ENCODE measurements around the gene LRCOL1. TPM values are rescaled to one million over a fixed set of nuclear protein-coding genes. Genes with fewer than 3 reads are reported as not detected.

Gene LRCOL1
- total and polyA plus RNA-seq, 7 donors = 0.13 to 0.32 TPM; not detected in 5

GRCh38 chr12:132606466-132606865, 3.9 kb downstream of the LRCOL1 start:
- no peaks in the 10 kb centered on the region for H3K9me3 ChIP-seq
- TF ChIP-seq CTCF (IDR thresholded peaks at IDR 0.05) = no peak
- 27 to 38% (median 29%) methylated on average over 16 of the region's 16 CpGs for WGBS, 3 donors
- no peak overlapping the region for H3K4me3 ChIP-seq
- DNase-seq (peak in 1 of 2 donors; percentile 25), ATAC-seq (no peak)
- H3K27ac ChIP-seq = no peak overlapping the region
- H3K36me3 ChIP-seq (ENCODE audit: insufficient read depth in 1 of 2, low read depth in 1 of 2) = no peaks in the 10 kb centered on the region
- peaks cover 0 to 85% (median 30%) of the 10 kb centered on the region in 3 donors for H3K27me3 ChIP-seq (ENCODE audit: insufficient read depth in 3 of 3, low read length in 2 of 3)
- intact Hi-C loops (cut with DNase I) = no loop called here
- H3K4me1 ChIP-seq = no peaks in the 10 kb centered on the region

DNA sequence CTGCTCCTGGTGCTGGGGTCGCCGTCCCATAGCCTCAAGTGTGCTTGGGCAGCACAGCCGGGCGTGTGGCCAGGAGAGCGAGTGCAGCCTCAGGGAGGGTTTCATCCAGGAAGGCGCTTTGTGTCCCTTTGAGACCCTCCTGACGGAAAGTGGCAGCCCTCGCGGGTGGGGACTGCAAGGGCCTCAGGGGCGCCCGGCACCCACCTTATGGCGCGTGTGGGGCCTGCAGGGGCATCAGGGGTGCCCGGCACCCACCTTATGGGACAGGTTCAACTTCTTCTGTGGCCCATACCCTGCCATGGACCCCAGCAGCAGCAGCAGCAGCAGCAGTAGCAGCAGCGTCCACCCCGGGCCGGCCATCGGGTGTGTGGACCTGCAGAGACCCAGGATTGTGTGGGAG, 4.5 kb downstream of the LRCOL1 start:
- H3K27me3 ChIP-seq (ENCODE audit: insufficient read depth in 3 of 3, low read length in 2 of 3) = peaks cover 0 to 84% (median 30%) of the 10 kb centered on the region in 3 donors
- DNase-seq = peak in 1 of 2 donors; percentile 42

GRCh38 chr12:132604668-132605441, 5.5 kb downstream of the LRCOL1 start:
- no peaks in the 10 kb centered on the region for H3K36me3 ChIP-seq (ENCODE audit: insufficient read depth in 1 of 2, low read depth in 1 of 2)
- WGBS, 3 donors = 69 to 73% (median 73%) methylated on average over 14 to 16 of the region's 16 CpGs
- H3K4me3 ChIP-seq = no peak overlapping the region
- intact Hi-C loops (cut with DNase I) = no loop called here
- no peaks in the 10 kb centered on the region for H3K9me3 ChIP-seq
- TF ChIP-seq CTCF (IDR thresholded peaks at IDR 0.05) = no peak
- DNase-seq = peak in 1 of 2 donors; percentile 30
- no peak overlapping the region for H3K27ac ChIP-seq
- H3K4me1 ChIP-seq = no peaks in the 10 kb centered on the region
- no peak for ATAC-seq
- H3K27me3 ChIP-seq (ENCODE audit: insufficient read depth in 3 of 3, low read length in 2 of 3) = peaks cover 0 to 81% (median 25%) of the 10 kb centered on the region in 3 donors

More for the DNA sequence above, 4.5 kb downstream of the LRCOL1 start:
- H3K4me1 ChIP-seq = no peaks in the 10 kb centered on the region
- no peak overlapping the region for H3K4me3 ChIP-seq
- H3K9me3 ChIP-seq = no peaks in the 10 kb centered on the region
- H3K36me3 ChIP-seq (ENCODE audit: insufficient read depth in 1 of 2, low read depth in 1 of 2) = no peaks in the 10 kb centered on the region
- TF ChIP-seq CTCF (IDR thresholded peaks at IDR 0.05) = no peak
- H3K27ac ChIP-seq = no peak overlapping the region
- no peak for ATAC-seq
- WGBS, 3 donors = 82 to 86% (median 82%) methylated on average over 18 of the region's 18 CpGs
- intact Hi-C loops (cut with DNase I) = no loop called here

GRCh38 chr12:132604151-132604618, 6.2 kb downstream of the LRCOL1 start:
- H3K27me3 ChIP-seq (ENCODE audit: insufficient read depth in 3 of 3, low read length in 2 of 3) = peaks cover 0 to 81% (median 25%) of the 10 kb centered on the region in 3 donors
- no peak for TF ChIP-seq CTCF (IDR thresholded peaks at IDR 0.05)
- peak overlapping the region; percentile 60 for H3K27ac ChIP-seq
- H3K9me3 ChIP-seq = no peaks in the 10 kb centered on the region
- 12 to 13% (median 13%) methylated on average over 22 to 26 of the region's 26 CpGs for WGBS, 3 donors
- DNase-seq = peak in 1 of 2 donors; percentile 71
- intact Hi-C loops (cut with DNase I) = no loop called here
- H3K4me1 ChIP-seq = no peaks in the 10 kb centered on the region
- peak; percentile 8 to 58 (median 34) for ATAC-seq
- H3K4me3 ChIP-seq = peak overlapping the region; percentile 56
- no peaks in the 10 kb centered on the region for H3K36me3 ChIP-seq (ENCODE audit: insufficient read depth in 1 of 2, low read depth in 1 of 2)
